Vagina (tissue), 2 donors: ENCODE measurements around the gene SSX2IP. TPM values are rescaled to one million over a fixed set of nuclear protein-coding genes. Genes with fewer than 3 reads are reported as not detected.
A peak's percentile ranks its signal among the peaks of the same experiment; 100 is the strongest.

Source experiments
- DNase-seq, 2 donors: peaks; one replicate each; pipeline ENCODE4 v3.0.0-alpha.2; 2017; ENCODE audit errors: extremely low spot score in 2 of 2
- H3K27ac ChIP-seq: fragments of 200-600 bp; sonication (generic); one replicate; pipeline ENCODE4 v1.5.1; 2019
- H3K27me3 ChIP-seq: fragments of 200-600 bp; sonication (generic); one replicate; pipeline ENCODE4 v1.5.1; 2019
- H3K36me3 ChIP-seq, 2 donors: fragments of 200-600 bp; sonication (generic); one replicate each; pipeline ENCODE4 v1.5.1; 2017 to 2019
- H3K4me1 ChIP-seq: fragments of 200-600 bp; sonication (generic); one replicate; pipeline ENCODE4 v1.5.1; 2019
- H3K4me3 ChIP-seq, 2 donors: fragments of 200-600 bp; sonication (generic); 1 replicate in 1 of 2; 2 replicates in 1 of 2; pipeline ENCODE4 v1.5.1; 2016 to 2019
- H3K9me3 ChIP-seq: fragments of 200-600 bp; sonication (generic); one replicate; pipeline ENCODE4 v1.5.1; 2019
- CTCF ChIP-seq, 3 experiments: fragments of 450-650 bp in 2 of 3; fragments of 200-600 bp in 1 of 3; sonication (generic) in 1 of 3; IDR thresholded peaks; one replicate each; pipeline ENCODE4 v1.5.1; 2017 to 2019; ENCODE audit warnings: antibody characterized with exemption in 3 of 3, mild to moderate bottlenecking in 2 of 3, moderate library complexity in 2 of 3
- POLR2A ChIP-seq, 2 donors: fragments of 450-650 bp; IDR thresholded peaks; one replicate each; pipeline ENCODE4 v1.6.1; 2017; ENCODE audit warnings: antibody characterized with exemption in 2 of 2, mild to moderate bottlenecking in 2 of 2, moderate library complexity in 2 of 2
- POLR2AphosphoS5 ChIP-seq, 2 donors: sonication (generic); formaldehyde crosslinking; IDR thresholded peaks; one replicate each; pipeline ENCODE4 v1.9.0; 2017; ENCODE audit warnings: antibody characterized with exemption in 2 of 2, mild to moderate bottlenecking in 2 of 2, low read depth in 1 of 2; ENCODE audit not compliant: insufficient read depth in 1 of 2
- intact Hi-C: fragments of 100-400 bp; cut with DNase I; formaldehyde crosslinking; loops from one replicate; pipeline ENCODE4 v1.15.1; 2023
- total RNA-seq: library from RNA; depleted of rRNA; stranded (reverse); fragments of >200 nt; gene quantifications from one replicate; pipeline ENCODE4 v1.2.3, GENCODE V29; 2016

Gene SSX2IP
- total RNA-seq, 1 donor from 2014 or later, result 8.3 TPM

- H3K27ac ChIP-seq, result peak overlapping the region; percentile 46
- H3K27me3 ChIP-seq, result no peaks in the 10 kb centered on the region
- TF ChIP-seq CTCF (IDR thresholded peaks at IDR 0.05), result peak; percentile 40 to 93 (median 68)
- TF ChIP-seq POLR2A (IDR thresholded peaks at IDR 0.05), result no peak
- peak in 1 of 2 donors; percentile 51 for TF ChIP-seq POLR2AphosphoS5 (IDR thresholded peaks at IDR 0.05; ENCODE audit: insufficient read depth in 1 of 2, low read depth in 1 of 2)
- H3K4me1 ChIP-seq, result peaks cover 10% of the 10 kb centered on the region
- H3K4me3 ChIP-seq, result peak overlapping the region; percentile 49 to 52
- DNase-seq, result peak in 1 of 2 donors; percentile 82
- no peaks in the 10 kb centered on the region for H3K9me3 ChIP-seq
- intact Hi-C loops, result loop anchor here (10.0 kb wide), 1 partner anchor 176 kb away; no protein-coding TSS in a partner anchor
- H3K36me3 ChIP-seq, result no peaks in the 10 kb centered on the region
These were observed 69.4 kb downstream of the SSX2IP start for GRCh38 chr1:84620720-84621313.

- Histone ChIP-seq H3K36me3 (no peaks in the 10 kb centered on the region), H3K27ac (no peak overlapping the region), H3K9me3 (no peaks in the 10 kb centered on the region), H3K4me1 (peaks cover 10% of the 10 kb centered on the region), H3K27me3 (no peaks in the 10 kb centered on the region), H3K4me3 (no peak overlapping the region)
- TF ChIP-seq POLR2A (IDR thresholded peaks at IDR 0.05), result no peak
- peak in 1 of 2 donors; percentile 28 for TF ChIP-seq POLR2AphosphoS5 (IDR thresholded peaks at IDR 0.05; ENCODE audit: insufficient read depth in 1 of 2, low read depth in 1 of 2)
- no peak for TF ChIP-seq CTCF (IDR thresholded peaks at IDR 0.05)
- intact Hi-C loops, result loop anchor here (10.0 kb wide), 2 partner anchors 175 to 495 kb away; no protein-coding TSS in a partner anchor
- peak in 1 of 2 donors; percentile 34 for DNase-seq
These were observed 70.7 kb downstream of the SSX2IP start for GRCh38 chr1:84619383-84620102.

GRCh38 chr1:84617349-84617748 is 72.9 kb downstream of the SSX2IP start:
- H3K36me3 ChIP-seq, result no peaks in the 10 kb centered on the region
- H3K27me3 ChIP-seq, result no peaks in the 10 kb centered on the region
- peak in 1 of 2 donors; percentile 54 for DNase-seq
- no peak overlapping the region for H3K27ac ChIP-seq
- no peaks in the 10 kb centered on the region for H3K9me3 ChIP-seq
- intact Hi-C loops, result loop anchor here (10.0 kb wide), 1 partner anchor 493 kb away; no protein-coding TSS in a partner anchor
- H3K4me3 ChIP-seq, result no peak overlapping the region
- no peak for TF ChIP-seq CTCF (IDR thresholded peaks at IDR 0.05)
- no peak for TF ChIP-seq POLR2AphosphoS5 (IDR thresholded peaks at IDR 0.05; ENCODE audit: insufficient read depth in 1 of 2, low read depth in 1 of 2)
- no peak for TF ChIP-seq POLR2A (IDR thresholded peaks at IDR 0.05)
- peaks cover 10% of the 10 kb centered on the region for H3K4me1 ChIP-seq

- Histone ChIP-seq H3K4me1 (peaks cover 10% of the 10 kb centered on the region), H3K27ac (no peak overlapping the region)
- no peak for DNase-seq
These were observed 74.5 kb downstream of the SSX2IP start for GRCh38 chr1:84615790-84616189.

More at GRCh38 chr1:84615790-84616189, 74.5 kb downstream of the SSX2IP start:
- TF ChIP-seq CTCF (IDR thresholded peaks at IDR 0.05) (no peak), POLR2AphosphoS5 (IDR thresholded peaks at IDR 0.05; ENCODE audit: insufficient read depth in 1 of 2, low read depth in 1 of 2) (no peak), POLR2A (IDR thresholded peaks at IDR 0.05) (no peak)
- Histone ChIP-seq H3K27me3 (no peaks in the 10 kb centered on the region), H3K36me3 (no peaks in the 10 kb centered on the region), H3K4me3 (no peak overlapping the region), H3K9me3 (no peaks in the 10 kb centered on the region)
- intact Hi-C loops, result loop anchor here (10.0 kb wide), 1 partner anchor 491 kb away; no protein-coding TSS in a partner anchor
